ENCODE measurements around the gene IL32. TPM values are rescaled to one million over a fixed set of nuclear protein-coding genes. Genes with fewer than 3 reads are reported as not detected.
A peak's percentile ranks its signal among the peaks of the same experiment; 100 is the strongest.

The IL32 gene
- total and polyA plus RNA-seq, 2 donors (not counting 1 experiment from before 2014, with no cell fraction given): 2.0 to 2.3 TPM

DNA sequence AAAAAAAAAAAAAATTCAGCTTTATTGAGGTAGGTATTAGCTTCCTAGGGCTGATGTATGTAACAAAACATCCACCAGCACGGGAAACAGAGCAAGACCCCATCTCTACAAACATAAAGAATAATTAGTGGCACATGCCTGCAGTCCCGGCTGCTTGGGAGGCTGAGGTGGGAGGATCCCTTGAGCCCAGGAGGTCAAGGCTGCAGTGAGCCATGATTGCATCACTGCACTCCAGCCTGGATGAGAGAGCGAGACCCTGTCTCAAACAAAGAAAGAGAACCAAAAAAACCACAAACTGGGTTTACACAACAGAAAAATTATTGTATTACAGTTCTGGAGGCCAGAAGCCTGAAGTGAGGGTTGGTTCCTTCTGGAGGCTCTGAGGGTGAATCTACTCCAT lies 23.1 kb upstream of the IL32 start:
- Histone ChIP-seq H3K4me3 (ENCODE audit: control extremely low read depth in 1 of 5, extremely low read depth in 1 of 5, insufficient read depth in 1 of 5, low read depth in 2 of 5, low read length in 4 of 5) (no peak overlapping the region), H2AFZ (ENCODE audit: insufficient read depth, low read depth, low read length, poor library complexity, severe bottlenecking) (no peak overlapping the region), H4K20me1 (ENCODE audit: control insufficient read depth, insufficient read depth, low read length, poor library complexity, severe bottlenecking) (no peaks in the 10 kb centered on the region), H3K36me3 (replicated peaks in 1 of 2; ENCODE audit: control extremely low read depth in 1 of 2, control insufficient read depth in 1 of 2, extremely low read depth in 1 of 2, insufficient read depth in 2 of 2, low read length in 1 of 2) (no peaks in the 10 kb centered on the region), H3K4me1 (ENCODE audit: control insufficient read depth in 2 of 2, insufficient read depth in 2 of 2, low read length in 2 of 2) (peaks cover 21 to 29% of the 10 kb centered on the region in 2 donors), H3K27ac (ENCODE audit: low read length in 2 of 2) (no peak overlapping the region), H3K79me2 (ENCODE audit: control insufficient read depth, insufficient read depth, low read length) (no peaks in the 10 kb centered on the region), H3K4me2 (replicated peaks; ENCODE audit: low read depth, low read length, poor library complexity, severe bottlenecking) (no peak overlapping the region), H3K9ac (ENCODE audit: low read length) (no peak overlapping the region), H3K27me3 (replicated peaks in 1 of 4; ENCODE audit: control extremely low read depth in 1 of 4, control insufficient read depth in 3 of 4, insufficient read depth in 4 of 4, low read length in 3 of 4) (peaks cover 0 to 74% (median 40%) of the 10 kb centered on the region in 4 experiments), H3K9me3 (ENCODE audit: control extremely low read depth in 1 of 3, control insufficient read depth in 2 of 3, insufficient read depth in 1 of 3, low read length in 2 of 3) (peaks cover 0 to 26% (median 0%) of the 10 kb centered on the region in 3 donors)
- ChIA-PET POLR2A (interaction anchor here (0.6 kb wide), 1 partner anchor 66 kb away, joined by 4 read pairs; no protein-coding TSS in a partner anchor), CTCF (interaction anchor here (2.9 to 5.3 kb wide), 2 partner anchors 9 to 14 kb away, joined by 14 to 35 read pairs; no protein-coding TSS in a partner anchor)
- DNase-seq: no peak
- Mint-ChIP-seq H3K27ac (no peak overlapping the region), H3K9me3 (ENCODE audit: insufficient read depth) (no peaks in the 10 kb centered on the region), H3K4me3 (no peak overlapping the region), H3K4me1 (peaks cover 11% of the 10 kb centered on the region), H3K27me3 (peaks cover 35% of the 10 kb centered on the region)
- WGBS (ENCODE audit: insufficient coverage): 100% methylated on average over 1 of the region's 3 CpGs
- intact Hi-C loops (cut with micrococcal nuclease): no loop called here
- no peak for ATAC-seq (ENCODE audit: low read depth)
- no peak for TF ChIP-seq EZH2 (IDR thresholded peaks at IDR 0.05; ENCODE audit: borderline replicate concordance, insufficient read depth, low read depth, low read length, poor library complexity, severe bottlenecking)
- TF ChIP-seq, protein P1, sequence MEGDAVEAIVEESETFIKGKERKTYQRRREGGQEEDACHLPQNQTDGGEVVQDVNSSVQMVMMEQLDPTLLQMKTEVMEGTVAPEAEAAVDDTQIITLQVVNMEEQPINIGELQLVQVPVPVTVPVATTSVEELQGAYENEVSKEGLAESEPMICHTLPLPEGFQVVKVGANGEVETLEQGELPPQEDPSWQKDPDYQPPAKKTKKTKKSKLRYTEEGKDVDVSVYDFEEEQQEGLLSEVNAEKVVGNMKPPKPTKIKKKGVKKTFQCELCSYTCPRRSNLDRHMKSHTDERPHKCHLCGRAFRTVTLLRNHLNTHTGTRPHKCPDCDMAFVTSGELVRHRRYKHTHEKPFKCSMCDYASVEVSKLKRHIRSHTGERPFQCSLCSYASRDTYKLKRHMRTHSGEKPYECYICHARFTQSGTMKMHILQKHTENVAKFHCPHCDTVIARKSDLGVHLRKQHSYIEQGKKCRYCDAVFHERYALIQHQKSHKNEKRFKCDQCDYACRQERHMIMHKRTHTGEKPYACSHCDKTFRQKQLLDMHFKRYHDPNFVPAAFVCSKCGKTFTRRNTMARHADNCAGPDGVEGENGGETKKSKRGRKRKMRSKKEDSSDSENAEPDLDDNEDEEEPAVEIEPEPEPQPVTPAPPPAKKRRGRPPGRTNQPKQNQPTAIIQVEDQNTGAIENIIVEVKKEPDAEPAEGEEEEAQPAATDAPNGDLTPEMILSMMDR (IDR thresholded peaks at IDR 0.05): no peak

DNA sequence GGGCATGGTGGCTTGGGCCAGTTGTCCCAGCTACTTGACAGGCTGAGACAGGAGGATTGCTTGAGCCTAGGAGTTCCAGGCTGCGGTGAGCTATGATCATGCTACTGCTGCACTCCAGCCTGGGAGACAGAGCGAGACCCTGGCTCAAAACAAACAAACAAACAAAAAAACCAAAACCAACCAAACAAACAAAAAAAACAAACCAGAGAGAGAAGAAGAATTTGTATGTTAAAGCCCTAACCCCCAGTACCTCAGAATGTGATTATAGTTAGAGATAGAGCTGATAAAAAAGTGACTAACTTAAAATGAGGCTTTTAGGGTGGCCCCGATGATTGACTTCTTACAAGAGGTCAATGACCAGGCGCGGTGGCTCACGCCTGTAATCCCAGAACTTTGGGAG lies 20.7 kb upstream of the IL32 start:
- no peak overlapping the region for H3K9ac ChIP-seq (ENCODE audit: low read length)
- H3K27me3 Mint-ChIP-seq: peaks cover 34% of the 10 kb centered on the region
- ATAC-seq (ENCODE audit: low read depth) (no peak), DNase-seq (no peak)
- H2AFZ ChIP-seq (ENCODE audit: insufficient read depth, low read depth, low read length, poor library complexity, severe bottlenecking): no peak overlapping the region
- peaks cover 11% of the 10 kb centered on the region for H3K4me1 Mint-ChIP-seq
- H3K4me1 ChIP-seq (ENCODE audit: control insufficient read depth in 2 of 2, insufficient read depth in 2 of 2, low read length in 2 of 2): peaks cover 21% of the 10 kb centered on the region in 2 donors
- peak overlapping the region; percentile 50 for H3K4me3 Mint-ChIP-seq
- H4K20me1 ChIP-seq (ENCODE audit: control insufficient read depth, insufficient read depth, low read length, poor library complexity, severe bottlenecking): no peaks in the 10 kb centered on the region
- H3K79me2 ChIP-seq (ENCODE audit: control insufficient read depth, insufficient read depth, low read length): no peaks in the 10 kb centered on the region
- peaks cover 0 to 73% (median 32%) of the 10 kb centered on the region in 4 experiments for H3K27me3 ChIP-seq (replicated peaks in 1 of 4; ENCODE audit: control extremely low read depth in 1 of 4, control insufficient read depth in 3 of 4, insufficient read depth in 4 of 4, low read length in 3 of 4)
- H3K4me2 ChIP-seq (replicated peaks; ENCODE audit: low read depth, low read length, poor library complexity, severe bottlenecking): no peak overlapping the region
- no peaks in the 10 kb centered on the region for H3K9me3 Mint-ChIP-seq (ENCODE audit: insufficient read depth)
- no peaks in the 10 kb centered on the region for H3K36me3 ChIP-seq (replicated peaks in 1 of 2; ENCODE audit: control extremely low read depth in 1 of 2, control insufficient read depth in 1 of 2, extremely low read depth in 1 of 2, insufficient read depth in 2 of 2, low read length in 1 of 2)
- POLR2A ChIA-PET: interaction anchor here (0.6 kb wide), 1 partner anchor 247 kb away, joined by 4 read pairs; no protein-coding TSS in a partner anchor
- no peak overlapping the region for H3K27ac ChIP-seq (ENCODE audit: low read length in 2 of 2)
- no peak overlapping the region for H3K4me3 ChIP-seq (ENCODE audit: control extremely low read depth in 1 of 5, extremely low read depth in 1 of 5, insufficient read depth in 1 of 5, low read depth in 2 of 5, low read length in 4 of 5)
- WGBS (ENCODE audit: insufficient coverage): 87% methylated on average over 4 of the region's 6 CpGs
- no peak overlapping the region for H3K27ac Mint-ChIP-seq
- intact Hi-C loops (cut with micrococcal nuclease): loop anchor here (5.0 kb wide), 1 partner anchor 128 kb away; no protein-coding TSS in a partner anchor
- H3K9me3 ChIP-seq (ENCODE audit: control extremely low read depth in 1 of 3, control insufficient read depth in 2 of 3, insufficient read depth in 1 of 3, low read length in 2 of 3): peaks cover 0 to 23% (median 0%) of the 10 kb centered on the region in 3 donors
- CTCF ChIA-PET: interaction anchor here (5.3 kb wide), 1 partner anchor 12 kb away, joined by 35 read pairs; no protein-coding TSS in a partner anchor
- TF ChIP-seq, protein P1 (IDR thresholded peaks at IDR 0.05): no peak
